Gastrocnemius medialis (tissue), 4 donors: ENCODE results near the gene SETD1A.

Experiments used
- CTCF ChIP-seq, 5 experiments: fragments of 450-650 bp in 3 of 5; fragments of 200-600 bp in 2 of 5; sonication (generic) in 2 of 5; IDR thresholded peaks in 4 of 5; conservative IDR thresholded peaks in 1 of 5; 1 replicate in 4 of 5; 2 replicates in 1 of 5; pipeline ENCODE4 v1.5.1; 2016 to 2019; ENCODE audit warnings: antibody characterized with exemption in 5 of 5, mild to moderate bottlenecking in 3 of 5, moderate library complexity in 3 of 5
- POLR2A ChIP-seq, 2 donors: fragments of 450-650 bp; IDR thresholded peaks; one replicate each; pipeline ENCODE4 v1.6.1; 2017; ENCODE audit warnings: antibody characterized with exemption in 2 of 2, mild to moderate bottlenecking in 2 of 2, moderate library complexity in 2 of 2

- TF ChIP-seq CTCF (IDR thresholded peaks at IDR 0.05 in 4 of 5, conservative IDR thresholded peaks at IDR 0.05 in 1 of 5) (peak; percentile 83 to 88 (median 85)), POLR2A (IDR thresholded peaks at IDR 0.05) (no peak)
These were observed 35.7 kb upstream of the SETD1A start for GRCh38 chr16:30921748-30922419.
